ENCODE data around the gene TNK2.

DNA sequence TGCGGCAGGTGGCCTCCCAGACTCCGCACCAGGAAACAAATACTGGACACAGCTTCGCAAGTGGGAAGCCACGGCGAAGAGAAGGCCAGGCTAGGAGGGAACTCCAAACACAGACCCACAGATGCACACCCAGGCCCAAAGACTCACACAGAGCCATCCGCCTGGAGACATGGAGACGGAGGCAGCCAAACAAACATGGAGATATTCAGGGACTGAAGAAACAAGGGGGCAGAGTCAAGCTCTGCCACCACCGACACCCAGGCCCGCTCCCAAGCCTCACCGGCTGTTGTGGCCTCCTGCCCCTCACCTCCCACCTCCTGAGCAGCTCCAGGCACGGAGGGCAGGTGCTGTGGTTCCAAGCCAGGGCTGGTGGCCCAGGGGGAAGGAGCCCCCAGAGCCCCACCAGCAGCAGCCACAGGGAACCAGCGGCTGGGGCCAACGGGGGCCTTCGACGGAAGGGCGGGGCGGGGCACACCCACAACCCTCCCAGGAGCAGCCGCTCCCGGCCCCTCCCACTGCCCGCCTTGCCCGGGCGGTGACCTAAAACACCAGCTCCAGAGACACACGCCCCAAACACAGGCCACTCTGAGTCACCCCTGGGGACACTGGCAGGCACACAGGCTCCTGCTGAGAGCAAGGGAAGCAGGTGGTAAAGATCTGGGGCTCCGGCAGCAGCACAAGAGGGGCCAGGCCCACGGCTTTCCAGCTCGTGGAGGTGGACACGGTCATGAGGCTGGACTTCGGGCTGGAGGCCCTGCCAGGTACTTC lies 31.9 kb downstream of the TNK2 start:
- peak in 1 of 4 donors; percentile 24 for TF ChIP-seq POLR2A (IDR thresholded peaks at IDR 0.05)
- TF ChIP-seq, protein P1, sequence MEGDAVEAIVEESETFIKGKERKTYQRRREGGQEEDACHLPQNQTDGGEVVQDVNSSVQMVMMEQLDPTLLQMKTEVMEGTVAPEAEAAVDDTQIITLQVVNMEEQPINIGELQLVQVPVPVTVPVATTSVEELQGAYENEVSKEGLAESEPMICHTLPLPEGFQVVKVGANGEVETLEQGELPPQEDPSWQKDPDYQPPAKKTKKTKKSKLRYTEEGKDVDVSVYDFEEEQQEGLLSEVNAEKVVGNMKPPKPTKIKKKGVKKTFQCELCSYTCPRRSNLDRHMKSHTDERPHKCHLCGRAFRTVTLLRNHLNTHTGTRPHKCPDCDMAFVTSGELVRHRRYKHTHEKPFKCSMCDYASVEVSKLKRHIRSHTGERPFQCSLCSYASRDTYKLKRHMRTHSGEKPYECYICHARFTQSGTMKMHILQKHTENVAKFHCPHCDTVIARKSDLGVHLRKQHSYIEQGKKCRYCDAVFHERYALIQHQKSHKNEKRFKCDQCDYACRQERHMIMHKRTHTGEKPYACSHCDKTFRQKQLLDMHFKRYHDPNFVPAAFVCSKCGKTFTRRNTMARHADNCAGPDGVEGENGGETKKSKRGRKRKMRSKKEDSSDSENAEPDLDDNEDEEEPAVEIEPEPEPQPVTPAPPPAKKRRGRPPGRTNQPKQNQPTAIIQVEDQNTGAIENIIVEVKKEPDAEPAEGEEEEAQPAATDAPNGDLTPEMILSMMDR (IDR thresholded peaks at IDR 0.05): no peak

All from esophagus squamous epithelium (tissue), 4 donors.